DMS153 treated with DMSO at 0.1 percent for 48 hours (cell line): ENCODE data around the gene TMEM135.
"Not testable (repeated sequence)": the region's sequence is repeated elsewhere in the genome, so short reads cannot be mapped to it uniquely, and the experiment has no call there.

ENCODE experiments used
- DNase-seq: peaks from one replicate; lab custom pipeline; 2025; ENCODE audit not compliant: unreplicated experiment; lab: John Stamatoyannopoulos, UW

The TMEM135 gene

GRCh38 chr11:87254562-87254961 is 216.8 kb downstream of the TMEM135 start:
- DNase-seq = no peak

DNA sequence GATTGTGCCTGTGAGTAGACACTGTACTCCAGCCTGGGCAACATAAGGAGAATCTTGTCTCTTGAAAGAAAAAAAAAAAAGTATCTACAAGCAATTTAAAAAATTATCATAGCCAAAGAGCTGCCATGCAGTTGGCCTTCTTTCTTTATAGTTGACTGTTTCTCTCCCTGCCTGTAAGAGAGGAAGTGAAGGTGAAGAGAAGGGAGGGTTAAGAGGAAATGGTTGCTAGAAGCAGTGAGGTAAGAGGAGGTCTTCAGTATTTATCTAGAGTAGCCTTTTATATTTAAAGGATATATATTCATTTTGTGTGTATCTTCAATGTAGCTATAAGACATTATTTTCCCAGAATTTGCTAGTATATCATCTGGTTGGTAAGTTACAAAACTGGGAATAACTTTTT is 217.9 kb downstream of the TMEM135 start:
- DNase-seq = no peak

- DNase-seq = no peak
These were observed 219.1 kb downstream of the TMEM135 start for GRCh38 chr11:87256694-87257340.

DNA sequence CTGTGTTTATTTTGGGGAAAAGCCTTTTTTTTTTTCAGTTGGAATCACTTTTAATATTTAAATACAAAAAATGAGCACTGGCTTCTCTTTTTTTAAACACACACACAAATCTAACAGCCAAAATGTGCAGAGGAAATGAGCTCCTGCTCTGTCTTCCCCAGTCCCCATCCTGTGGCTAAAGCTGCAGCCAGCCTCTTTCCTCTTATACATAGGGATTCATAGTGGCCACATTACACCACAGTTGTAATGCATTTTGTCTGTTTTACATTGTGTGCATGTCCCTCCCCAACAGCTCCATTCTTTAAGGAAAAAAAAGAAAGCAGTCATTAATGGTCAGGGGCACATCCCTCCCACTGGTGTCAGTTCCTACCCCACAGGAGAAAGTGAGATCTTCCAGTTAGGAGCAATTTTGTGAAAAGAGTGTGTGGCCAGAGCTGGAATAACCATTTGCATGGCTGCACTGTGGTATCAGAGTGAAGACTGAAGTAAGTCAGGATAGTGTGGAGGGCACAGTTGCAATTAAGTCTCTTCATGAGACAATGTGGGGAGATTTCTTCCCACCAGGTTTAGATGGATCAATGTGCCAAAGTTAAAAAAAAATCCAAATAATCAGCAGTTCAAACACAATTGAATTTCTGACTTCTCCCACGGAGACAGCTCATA is 220.6 kb downstream of the TMEM135 start:
- DNase-seq = no peak

DNA sequence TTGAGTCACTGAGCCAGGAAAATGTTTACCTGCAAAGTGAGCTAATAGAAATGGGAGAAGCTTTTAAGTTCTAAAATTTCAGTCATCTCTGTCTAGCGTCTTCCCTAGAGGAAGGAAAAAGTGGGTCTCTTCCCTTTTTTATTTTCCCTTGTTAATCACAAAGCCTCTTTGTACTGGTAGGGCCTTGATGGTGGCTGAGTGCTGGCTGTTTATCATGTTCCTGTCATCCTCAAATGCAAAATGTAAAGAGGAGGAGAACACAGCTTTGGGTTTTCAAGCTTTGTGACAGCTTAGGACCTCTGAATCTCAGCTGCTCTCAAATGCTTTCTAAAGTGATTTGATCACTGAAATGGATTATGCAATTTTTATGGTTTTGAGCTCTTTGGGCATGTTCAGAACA is 222.0 kb downstream of the TMEM135 start:
- DNase-seq = no peak

DNA sequence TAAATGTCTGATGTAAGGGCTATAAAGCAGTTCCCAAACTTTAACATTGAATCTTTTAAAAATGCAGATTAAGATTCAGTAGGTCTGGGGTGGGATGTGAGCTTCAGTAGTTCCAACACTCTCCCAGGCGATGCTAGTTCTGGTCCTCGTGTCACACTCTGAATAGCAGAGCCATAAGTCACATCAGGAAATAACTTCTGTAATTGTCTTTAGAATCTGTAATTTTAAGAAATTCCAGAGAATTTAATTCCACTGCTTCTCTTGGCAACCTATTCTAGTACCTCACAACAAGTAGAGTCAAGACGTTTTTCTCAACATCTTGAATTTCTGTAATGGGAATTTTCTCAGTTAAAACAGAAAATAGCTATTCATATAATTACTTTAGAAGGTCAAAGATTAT is 223.1 kb downstream of the TMEM135 start:
- no peak for DNase-seq

- no peak for DNase-seq
These were observed 225.6 kb downstream of the TMEM135 start for GRCh38 chr11:87263264-87263838.

DNA sequence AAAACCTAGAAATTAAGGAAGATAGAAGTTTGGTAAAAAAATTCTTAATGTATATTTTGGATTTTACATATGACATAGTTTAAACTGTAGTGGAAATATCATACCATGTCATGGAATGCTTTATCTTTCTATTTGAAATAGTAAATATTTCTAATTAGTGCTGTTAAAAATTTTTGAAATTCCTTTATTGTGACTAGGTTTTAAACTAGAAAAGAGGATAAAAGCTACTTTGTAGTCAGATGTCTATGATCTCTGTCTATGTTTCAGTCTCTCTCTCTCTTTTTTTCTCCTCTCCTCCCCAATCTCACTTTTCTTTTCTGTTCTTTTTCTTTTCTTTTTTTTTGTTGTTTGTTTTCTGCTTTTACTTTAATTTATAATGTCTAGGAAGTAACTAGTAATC is 226.2 kb downstream of the TMEM135 start:
- no peak for DNase-seq

GRCh38 chr11:87265132-87265531 is 227.4 kb downstream of the TMEM135 start:
- no peak for DNase-seq

GRCh38 chr11:87265979-87266378 is 228.2 kb downstream of the TMEM135 start:
- no peak for DNase-seq

DNA sequence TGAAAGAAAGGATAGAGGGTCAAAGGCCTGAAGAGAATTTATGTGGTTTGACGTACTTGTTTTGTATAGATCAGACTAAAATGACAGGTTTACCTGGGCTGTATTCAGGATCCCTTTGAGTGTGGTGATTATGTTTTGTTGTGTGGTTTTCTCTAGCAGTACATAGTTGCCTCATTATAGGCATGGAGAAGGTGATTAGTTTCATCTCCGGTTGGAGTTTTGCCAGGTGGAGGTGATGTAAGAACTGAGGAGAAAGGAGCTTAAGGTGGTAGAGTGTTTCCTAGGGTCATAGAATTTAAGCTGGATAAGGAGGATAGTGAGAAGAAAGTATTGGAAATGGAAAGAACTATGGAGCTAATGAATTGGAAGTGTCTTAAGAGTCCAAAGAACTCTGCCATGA is 229.0 kb downstream of the TMEM135 start:
- no peak for DNase-seq

DNA sequence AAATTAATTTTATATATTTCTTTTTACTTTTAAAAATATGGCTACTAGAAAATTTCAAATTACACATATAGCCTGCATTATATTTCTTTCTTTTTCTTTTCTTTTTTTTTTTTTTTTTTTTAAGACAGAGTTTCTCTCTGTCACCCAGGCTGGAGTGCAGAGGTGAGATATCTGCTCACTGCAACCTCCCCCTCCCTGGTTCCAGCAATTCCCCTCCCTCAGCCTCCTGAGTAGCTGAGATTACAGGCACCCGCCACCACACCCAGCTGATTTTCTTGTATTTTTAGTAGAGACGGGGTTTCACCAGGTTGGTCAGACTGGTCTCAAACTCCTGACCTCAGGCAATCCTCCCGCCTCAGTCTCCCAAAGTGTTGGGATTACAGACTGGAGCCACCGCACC is 234.2 kb downstream of the TMEM135 start:
- not testable (repeated sequence) for DNase-seq

- DNase-seq = no peak
These were observed 237.4 kb downstream of the TMEM135 start for GRCh38 chr11:87275176-87275575.

DNA sequence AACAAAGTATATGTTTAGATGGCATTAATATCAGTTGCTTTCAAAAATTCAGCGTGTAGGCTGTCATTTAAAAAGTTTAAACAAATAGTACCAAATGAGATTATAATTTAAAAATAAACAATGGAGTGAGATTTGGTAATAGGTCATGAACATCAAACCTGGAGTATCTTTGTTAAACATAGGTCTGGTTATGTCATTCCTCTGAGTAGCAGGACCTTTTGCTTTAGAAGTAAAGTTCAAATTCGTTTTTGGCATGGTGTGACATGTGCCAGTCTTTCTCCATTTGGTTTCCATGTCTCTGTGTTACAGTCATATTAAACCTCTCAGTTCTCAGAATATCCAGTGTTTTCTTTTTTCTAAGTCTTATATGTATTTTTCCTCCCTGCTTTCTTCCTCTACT is 242.4 kb downstream of the TMEM135 start:
- DNase-seq = no peak

GRCh38 chr11:87281496-87281895 is 243.8 kb downstream of the TMEM135 start:
- DNase-seq = no peak

DNA sequence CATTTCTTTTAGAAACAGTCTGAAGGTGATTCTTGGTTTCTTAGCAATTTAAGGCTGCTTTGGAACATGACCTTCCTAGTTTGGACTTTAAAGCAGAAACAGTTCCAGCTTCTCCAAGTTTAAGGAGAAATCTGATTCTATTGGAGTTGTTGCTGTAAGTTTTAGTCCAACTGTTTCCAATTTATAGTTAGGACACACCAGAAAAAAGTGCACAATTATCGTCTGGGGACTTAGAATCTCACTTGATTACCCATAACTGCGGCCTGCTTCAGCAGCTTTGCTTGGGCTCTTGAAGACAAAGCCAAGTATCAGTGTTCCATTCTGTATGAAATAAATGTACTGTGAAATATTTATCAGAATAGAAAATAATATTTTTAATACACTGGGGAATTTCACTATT is 246.6 kb downstream of the TMEM135 start:
- DNase-seq = no peak

DNA sequence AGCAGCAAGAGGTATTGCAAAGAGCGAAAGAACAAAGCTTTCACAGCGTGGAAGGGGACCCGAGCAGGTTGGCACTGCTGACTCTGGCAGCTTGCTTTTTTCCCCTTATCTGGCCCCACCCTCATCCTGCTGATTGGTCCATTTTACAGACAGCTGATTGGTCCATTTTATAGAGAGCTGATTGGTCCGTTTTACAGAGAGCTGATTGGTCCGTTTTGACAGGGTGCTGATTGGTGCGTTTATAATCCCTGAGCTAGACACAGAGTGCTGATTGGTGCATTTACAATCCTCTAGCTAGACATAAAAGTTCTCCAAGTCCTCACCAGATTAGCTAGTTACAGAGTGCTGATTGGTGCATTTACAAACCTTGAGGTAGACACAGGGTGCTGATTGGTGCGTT is 247.9 kb downstream of the TMEM135 start:
- not testable (repeated sequence) for DNase-seq

DNA sequence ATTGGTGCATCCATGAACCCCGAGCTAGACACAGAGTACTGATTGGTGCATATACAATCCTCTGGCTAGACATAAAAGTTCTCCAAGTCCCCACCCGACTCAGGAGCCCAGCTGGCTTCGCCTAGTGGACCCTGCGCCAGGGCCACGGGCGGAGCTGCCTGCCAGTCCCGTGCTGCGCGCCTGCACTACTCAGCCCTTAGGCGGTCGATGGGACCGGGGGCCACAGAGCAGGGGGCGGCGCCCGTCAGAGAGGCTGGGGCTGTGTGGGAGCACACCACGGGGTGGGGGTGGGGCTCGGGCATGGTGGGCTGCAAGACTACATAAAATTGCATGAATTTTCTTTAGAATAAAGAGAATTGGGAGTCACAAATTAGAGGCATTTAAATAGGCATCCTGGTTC is 248.6 kb downstream of the TMEM135 start:
- no peak for DNase-seq

DNA sequence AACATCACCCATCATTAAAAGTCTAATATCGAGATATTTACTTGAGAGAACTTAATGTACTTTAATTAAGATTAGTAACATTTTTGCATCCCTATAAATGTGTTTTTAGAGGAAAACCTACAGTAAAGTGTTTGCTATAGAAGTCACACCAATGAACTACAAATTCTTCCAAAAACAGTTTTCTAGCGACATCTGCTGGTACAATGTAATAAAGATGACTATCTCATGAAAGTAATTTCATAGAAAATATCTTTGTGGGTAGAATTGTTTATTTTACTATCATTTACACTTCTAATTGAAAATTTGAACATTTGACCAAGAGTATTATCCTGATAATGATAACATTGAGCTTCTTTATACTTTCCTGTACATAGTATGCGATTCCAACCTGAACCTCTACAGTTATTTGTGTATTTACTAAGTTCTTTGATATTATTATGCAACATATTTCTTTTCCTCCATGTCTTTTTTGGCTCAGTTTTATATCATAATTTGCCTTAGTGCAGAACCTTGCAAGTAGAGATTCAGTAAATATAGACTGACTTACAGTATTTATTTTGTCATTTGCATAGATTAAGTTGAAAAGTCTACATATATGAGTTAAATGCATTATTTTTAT is 252.7 kb downstream of the TMEM135 start:
- DNase-seq = peak; percentile 59

- no peak for DNase-seq
These were observed 254.9 kb downstream of the TMEM135 start for GRCh38 chr11:87292598-87292997.

- no peak for DNase-seq
These were observed 257.5 kb downstream of the TMEM135 start for GRCh38 chr11:87295237-87295636.

GRCh38 chr11:87296627-87297026 is 258.9 kb downstream of the TMEM135 start:
- no peak for DNase-seq
